GM23338 (cell line): ENCODE measurements around the gene RAD50. TPM values are rescaled to one million over a fixed set of nuclear protein-coding genes. Genes with fewer than 3 reads are reported as not detected.

Experiments used
- ATAC-seq: fragments of 200-7000 bp; cut with Tn5 transposase; 3 replicates; pipeline ENCODE4 v1.9.1; 2020
- DNase-seq: peaks from one replicate; pipeline ENCODE4 v3.0.0-alpha.2; 2015; ENCODE audit warnings: low spot score
- H2AFZ ChIP-seq: fragments of 200-600 bp; sonication (generic); 2 replicates; pipeline ENCODE4 v1.8.0; 2016; ENCODE audit warnings: antibody characterized with exemption, mild to moderate bottlenecking, moderate library complexity
- H3F3A ChIP-seq: fragments of 200-600 bp; sonication (generic); replicated peaks from 2 replicates; pipeline ENCODE4 v1.8.0; 2017; ENCODE audit warnings: antibody characterized with exemption, mixed run types, low read depth
- H3K27ac ChIP-seq: fragments of 200-600 bp; sonication (generic); 2 replicates; pipeline ENCODE4 v1.6.1; 2016; ENCODE audit warnings: low read depth
- H3K27me3 ChIP-seq: fragments of 200-600 bp; sonication (generic); 2 replicates; pipeline ENCODE4 v1.8.0; 2016; ENCODE audit warnings: mild to moderate bottlenecking, mixed run types, moderate library complexity; ENCODE audit not compliant: insufficient read depth
- H3K36me3 ChIP-seq: fragments of 200-600 bp; sonication (generic); 2 replicates; pipeline ENCODE4 v1.8.0; 2016; ENCODE audit warnings: mild to moderate bottlenecking; ENCODE audit not compliant: insufficient read depth
- H3K4me1 ChIP-seq: fragments of 200-600 bp; sonication (generic); 2 replicates; pipeline ENCODE4 v1.8.0; 2016; ENCODE audit warnings: mild to moderate bottlenecking, moderate library complexity; ENCODE audit not compliant: insufficient read depth
- H3K4me2 ChIP-seq: fragments of 200-600 bp; sonication (generic); 2 replicates; pipeline ENCODE4 v1.7.1; 2017; ENCODE audit warnings: mixed run types
- H3K4me3 ChIP-seq: fragments of 200-600 bp; sonication (generic); 2 replicates; pipeline ENCODE4 v1.6.1; 2016; ENCODE audit warnings: mixed run types
- H3K79me2 ChIP-seq: fragments of 200-600 bp; sonication (generic); replicated peaks from 2 replicates; pipeline ENCODE4 v1.8.0; 2017; ENCODE audit warnings: mild to moderate bottlenecking; ENCODE audit not compliant: insufficient read depth
- H3K9me2 ChIP-seq: fragments of 200-600 bp; sonication (generic); 2 replicates; pipeline ENCODE4 v1.8.0; 2017; ENCODE audit not compliant: insufficient read depth
- H4K20me1 ChIP-seq: fragments of 200-600 bp; sonication (generic); replicated peaks from 2 replicates; pipeline ENCODE4 v1.8.0; 2017; ENCODE audit warnings: mild to moderate bottlenecking; ENCODE audit not compliant: insufficient read depth
- H3K27ac Mint-ChIP-seq: 2 replicates; pipeline ENCODE4 v1.8.0; 2020; ENCODE audit warnings: inconsistent platforms, mild to moderate bottlenecking, moderate library complexity, mixed read lengths
- H3K27me3 Mint-ChIP-seq: 3 replicates; pipeline ENCODE4 v1.8.0; 2022; ENCODE audit warnings: low read depth, mild to moderate bottlenecking, moderate library complexity, mixed read lengths, inconsistent platforms; ENCODE audit not compliant: insufficient read depth, poor library complexity
- H3K36me3 Mint-ChIP-seq: 3 replicates; pipeline ENCODE4 v1.8.0; 2021; ENCODE audit warnings: low read depth, mild to moderate bottlenecking, inconsistent platforms, moderate library complexity, mixed read lengths
- H3K4me1 Mint-ChIP-seq: 3 replicates; pipeline ENCODE4 v1.8.0; 2020; ENCODE audit warnings: mild to moderate bottlenecking, inconsistent platforms, mixed read lengths
- H3K4me3 Mint-ChIP-seq: 3 replicates; pipeline ENCODE4 v1.8.0; 2021; ENCODE audit warnings: moderate library complexity, mild to moderate bottlenecking, inconsistent platforms, mixed read lengths
- H3K9me3 Mint-ChIP-seq: 3 replicates; pipeline ENCODE4 v1.8.0; 2020; ENCODE audit warnings: moderate library complexity, mild to moderate bottlenecking, inconsistent platforms, mixed read lengths
- CTCF ChIP-seq, 2 experiments: fragments of 200-600 bp in 1 of 2; sonication (generic) in 1 of 2; conservative IDR thresholded peaks; 2 replicates each; pipeline versions ENCODE4 v1.5.1 to v1.6.1; 2016 to 2017; ENCODE audit warnings: antibody characterized with exemption in 2 of 2, low read depth in 2 of 2, mild to moderate bottlenecking in 2 of 2, moderate library complexity in 1 of 2
- ETS1 ChIP-seq: IDR thresholded peaks from 2 replicates; pipeline ENCODE4 v1.6.1; 2016; ENCODE audit warnings: antibody characterized with exemption
- EZH2 ChIP-seq: fragments of 200-600 bp; sonication (generic); IDR thresholded peaks from one replicate; pipeline ENCODE4 v1.8.0; 2017; ENCODE audit warnings: antibody characterized with exemption, mild to moderate bottlenecking, low read depth; ENCODE audit not compliant: unreplicated experiment
- EZH2phosphoT487 ChIP-seq: fragments of 200-600 bp; sonication (generic); IDR thresholded peaks from one replicate; pipeline ENCODE4 v1.8.1; 2018; ENCODE audit warnings: antibody characterized with exemption; ENCODE audit not compliant: unreplicated experiment
- JUNB ChIP-seq: IDR thresholded peaks from one replicate; pipeline ENCODE4 v1.6.1; 2016; ENCODE audit warnings: antibody characterized with exemption; ENCODE audit not compliant: unreplicated experiment
- NANOG ChIP-seq: IDR thresholded peaks from 2 replicates; pipeline ENCODE4 v1.6.1; 2016; ENCODE audit warnings: antibody characterized with exemption, borderline replicate concordance
- STAT1 ChIP-seq: IDR thresholded peaks from one replicate; pipeline ENCODE4 v1.6.1; 2016; ENCODE audit warnings: antibody characterized with exemption; ENCODE audit not compliant: unreplicated experiment
- ZNF114 ChIP-seq: fragments of 250-450 bp; sonication (Bioruptor Pico); IDR thresholded peaks from 2 replicates; pipeline ENCODE4 v1.5.0; 2020; ENCODE audit warnings: mild to moderate bottlenecking, moderate library complexity
- ZNF331 ChIP-seq: fragments of 250-450 bp; sonication (Bioruptor Pico); IDR thresholded peaks from 2 replicates; pipeline ENCODE4 v1.5.0; 2020; ENCODE audit warnings: low read depth, mild to moderate bottlenecking, moderate library complexity
- polyA plus RNA-seq: library from polyadenylated mRNA; unstranded; fragments of >200 nt; fragmentation: Nextera tagmentation; extraction: Ambion mirVana; gene quantifications from 2 replicates; pipeline ENCODE4 v1.2.1, GENCODE V29; 2016
- total RNA-seq: library from RNA; depleted of rRNA; stranded (reverse); fragments of >200 nt; shearing (Covaris generic); gene quantifications from 2 replicates; pipeline ENCODE4 v1.2.3, GENCODE V29; 2014
- TF ChIP-seq, protein P1 (sequence below): IDR thresholded peaks from one replicate; pipeline ENCODE4 v1.6.1; 2018; ENCODE audit warnings: antibody characterized with exemption; ENCODE audit not compliant: unreplicated experiment

Gene RAD50
- total and polyA plus RNA-seq, 2 experiments from 2014 or later = 27.0 to 52.2 TPM

DNA sequence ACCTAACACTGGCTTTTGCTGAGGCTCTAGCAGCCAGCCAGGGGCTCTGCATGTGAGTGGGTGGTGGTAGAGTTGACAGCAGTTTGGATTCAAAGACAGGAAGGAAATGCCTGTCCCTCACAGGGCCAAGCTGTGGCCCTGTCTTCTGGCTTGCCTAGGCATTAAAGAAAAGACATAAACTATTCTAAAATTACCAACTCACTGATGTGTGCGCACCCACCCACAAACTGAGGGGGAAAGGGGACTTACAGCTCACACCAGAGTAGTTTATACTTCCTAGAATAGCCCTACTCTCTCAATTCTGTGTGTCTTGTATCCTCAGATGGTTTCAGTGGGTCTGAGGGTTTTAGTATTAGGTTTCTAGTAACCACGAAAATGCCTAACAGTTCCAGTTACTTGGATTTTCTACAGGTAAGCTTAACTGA lies 82.9 kb downstream of the RAD50 start:
- DNase-seq = no peak
- H3K4me2 ChIP-seq = no peak overlapping the region
- H3K27me3 ChIP-seq = no peaks in the 10 kb centered on the region
- Mint-ChIP-seq H3K9me3 (no peaks in the 10 kb centered on the region), H3K27me3 (peaks cover 1% of the 10 kb centered on the region), H3K4me3 (no peak overlapping the region), H3K4me1 (peaks cover 11% of the 10 kb centered on the region), H3K36me3 (peaks cover 37% of the 10 kb centered on the region), H3K27ac (no peak overlapping the region)
- H4K20me1 ChIP-seq = no peaks in the 10 kb centered on the region
- H3K27ac ChIP-seq = no peak overlapping the region
- no peaks in the 10 kb centered on the region for H3K9me2 ChIP-seq
- peaks cover 11% of the 10 kb centered on the region for H3K4me1 ChIP-seq
- no peak overlapping the region for H2AFZ ChIP-seq
- no peaks in the 10 kb centered on the region for H3K79me2 ChIP-seq
- no peak for ATAC-seq
- TF ChIP-seq CTCF (conservative IDR thresholded peaks at IDR 0.05; ENCODE audit: low read depth in 2 of 2) (no peak), ZNF114 (no peak), ZNF331 (no peak)
- TF ChIP-seq, protein P1, sequence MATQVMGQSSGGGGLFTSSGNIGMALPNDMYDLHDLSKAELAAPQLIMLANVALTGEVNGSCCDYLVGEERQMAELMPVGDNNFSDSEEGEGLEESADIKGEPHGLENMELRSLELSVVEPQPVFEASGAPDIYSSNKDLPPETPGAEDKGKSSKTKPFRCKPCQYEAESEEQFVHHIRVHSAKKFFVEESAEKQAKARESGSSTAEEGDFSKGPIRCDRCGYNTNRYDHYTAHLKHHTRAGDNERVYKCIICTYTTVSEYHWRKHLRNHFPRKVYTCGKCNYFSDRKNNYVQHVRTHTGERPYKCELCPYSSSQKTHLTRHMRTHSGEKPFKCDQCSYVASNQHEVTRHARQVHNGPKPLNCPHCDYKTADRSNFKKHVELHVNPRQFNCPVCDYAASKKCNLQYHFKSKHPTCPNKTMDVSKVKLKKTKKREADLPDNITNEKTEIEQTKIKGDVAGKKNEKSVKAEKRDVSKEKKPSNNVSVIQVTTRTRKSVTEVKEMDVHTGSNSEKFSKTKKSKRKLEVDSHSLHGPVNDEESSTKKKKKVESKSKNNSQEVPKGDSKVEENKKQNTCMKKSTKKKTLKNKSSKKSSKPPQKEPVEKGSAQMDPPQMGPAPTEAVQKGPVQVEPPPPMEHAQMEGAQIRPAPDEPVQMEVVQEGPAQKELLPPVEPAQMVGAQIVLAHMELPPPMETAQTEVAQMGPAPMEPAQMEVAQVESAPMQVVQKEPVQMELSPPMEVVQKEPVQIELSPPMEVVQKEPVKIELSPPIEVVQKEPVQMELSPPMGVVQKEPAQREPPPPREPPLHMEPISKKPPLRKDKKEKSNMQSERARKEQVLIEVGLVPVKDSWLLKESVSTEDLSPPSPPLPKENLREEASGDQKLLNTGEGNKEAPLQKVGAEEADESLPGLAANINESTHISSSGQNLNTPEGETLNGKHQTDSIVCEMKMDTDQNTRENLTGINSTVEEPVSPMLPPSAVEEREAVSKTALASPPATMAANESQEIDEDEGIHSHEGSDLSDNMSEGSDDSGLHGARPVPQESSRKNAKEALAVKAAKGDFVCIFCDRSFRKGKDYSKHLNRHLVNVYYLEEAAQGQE = no peak
- H3F3A ChIP-seq = no peaks in the 10 kb centered on the region
- H3K4me3 ChIP-seq = no peak overlapping the region
- peaks cover 6% of the 10 kb centered on the region for H3K36me3 ChIP-seq

GRCh38 chr5:132640613-132641012 lies 83.8 kb downstream of the RAD50 start:
- ATAC-seq = no peak
- Mint-ChIP-seq H3K4me1 (peaks cover 18% of the 10 kb centered on the region), H3K27ac (no peak overlapping the region; the same call in 1 of the 2 replicates), H3K36me3 (peaks cover 43% of the 10 kb centered on the region), H3K9me3 (no peaks in the 10 kb centered on the region), H3K27me3 (peaks cover 4% of the 10 kb centered on the region), H3K4me3 (no peak overlapping the region)
- Histone ChIP-seq H3K27me3 (no peaks in the 10 kb centered on the region), H3K4me3 (no peak overlapping the region), H3K9me2 (no peaks in the 10 kb centered on the region), H3K27ac (no peak overlapping the region), H2AFZ (no peak overlapping the region), H3K4me1 (peaks cover 18% of the 10 kb centered on the region), H3K36me3 (peaks cover 6% of the 10 kb centered on the region), H3K79me2 (no peaks in the 10 kb centered on the region), H4K20me1 (no peaks in the 10 kb centered on the region), H3K4me2 (no peak overlapping the region), H3F3A (no peaks in the 10 kb centered on the region)
- DNase-seq = no peak
- TF ChIP-seq ETS1 (no peak), CTCF (conservative IDR thresholded peaks at IDR 0.05; ENCODE audit: low read depth in 2 of 2) (no peak), EZH2 (no peak), ZNF114 (no peak), EZH2phosphoT487 (no peak), JUNB (no peak), ZNF331 (no peak), NANOG (no peak), STAT1 (no peak)
- TF ChIP-seq, protein P1 = no peak
